NCI-H460 (cell line): Measurements from ENCODE around the gene SOWAHC. TPM values are rescaled to one million over a fixed set of nuclear protein-coding genes. Genes with fewer than 3 reads are reported as not detected.

Experiments used
- DNase-seq: peaks from one replicate; pipeline ENCODE4 v3.0.0-alpha.2; 2016; ENCODE audit warnings: low read depth; ENCODE audit errors: extremely low read depth
- total RNA-seq: library from RNA; depleted of rRNA; stranded (reverse); fragments of >200 nt; shearing (Covaris generic); gene quantifications from 2 replicates; pipeline ENCODE4 v1.2.3, GENCODE V29; 2014; rRNA removed

SOWAHC gene
- total RNA-seq, 1 experiment from 2014 or later = 72.3 TPM

GRCh38 chr2:109644571-109645275 is 30.6 kb downstream of the SOWAHC start:
- no peak for DNase-seq

GRCh38 chr2:109645412-109646184 is 31.4 kb downstream of the SOWAHC start:
- DNase-seq = no peak

GRCh38 chr2:109646961-109647360 is 32.8 kb downstream of the SOWAHC start:
- no peak for DNase-seq

- no peak for DNase-seq
Measured at GRCh38 chr2:109647636-109648035, 33.5 kb downstream of the SOWAHC start.

GRCh38 chr2:109648041-109648527 is 33.9 kb downstream of the SOWAHC start:
- no peak for DNase-seq

- no peak for DNase-seq
Measured at GRCh38 chr2:109649736-109650695, 35.9 kb downstream of the SOWAHC start.

- no peak for DNase-seq
Measured at GRCh38 chr2:109654326-109655050, 40.3 kb downstream of the SOWAHC start.

GRCh38 chr2:109655287-109655686 is 41.1 kb downstream of the SOWAHC start:
- DNase-seq = no peak

- no peak for DNase-seq
Measured at GRCh38 chr2:109659396-109660045, 45.4 kb downstream of the SOWAHC start.

- no peak for DNase-seq
Measured at GRCh38 chr2:109660046-109660860, 46.1 kb downstream of the SOWAHC start.

- no peak for DNase-seq
Measured at GRCh38 chr2:109662889-109663288, 48.7 kb downstream of the SOWAHC start.

GRCh38 chr2:109663721-109664120 is 49.6 kb downstream of the SOWAHC start:
- no peak for DNase-seq

- no peak for DNase-seq
Measured at GRCh38 chr2:109666466-109666865, 52.3 kb downstream of the SOWAHC start.

Other genes with a start within 250 kb of the SOWAHC start
- gene SEPTIN10, start 398 bp upstream of the SOWAHC start, total RNA-seq = 164 and 183 TPM in 2 replicates
- 11.7 and 22.1 TPM in 2 replicates for gene RGPD5, start 179.9 kb downstream of the SOWAHC start, total RNA-seq